AG10803 (cell line): ENCODE results near the gene TLX2.
A peak's percentile ranks its signal among the peaks of the same experiment; 100 is the strongest.

Experiments
- DNase-seq: peaks from one replicate; pipeline ENCODE4 v3.0.0; 2010; ENCODE audit warnings: low read depth
- H3K4me3 ChIP-seq: 2 replicates; pipeline ENCODE4 v1.5.1; 2011; ENCODE audit warnings: mild to moderate bottlenecking, low read length, control low read depth
- CTCF ChIP-seq: conservative IDR thresholded peaks from 2 replicates; pipeline ENCODE4 v1.5.1; 2011; ENCODE audit warnings: mild to moderate bottlenecking, low read length, control low read depth, inconsistent platforms

TLX2 gene

GRCh38 chr2:74507926-74508520, 6.2 kb upstream of the TLX2 start:
- peak; percentile 82 for DNase-seq
- peak overlapping the region; percentile 98 for H3K4me3 ChIP-seq
- no peak for TF ChIP-seq CTCF

- TF ChIP-seq CTCF = no peak
- no peak overlapping the region for H3K4me3 ChIP-seq
- DNase-seq = no peak
These were observed 4.0 kb upstream of the TLX2 start for GRCh38 chr2:74510272-74510671.

- peak; percentile 57 for DNase-seq
- H3K4me3 ChIP-seq = no peak overlapping the region
- no peak for TF ChIP-seq CTCF
These were observed 2.9 kb upstream of the TLX2 start for GRCh38 chr2:74511104-74511989.

GRCh38 chr2:74512744-74513604, 1.3 kb upstream of the TLX2 start:
- H3K4me3 ChIP-seq = no peak overlapping the region
- no peak for DNase-seq
- TF ChIP-seq CTCF = no peak

GRCh38 chr2:74513605-74514367, 464 bp upstream of the TLX2 start:
- DNase-seq = no peak
- H3K4me3 ChIP-seq = no peak overlapping the region
- no peak for TF ChIP-seq CTCF

- H3K4me3 ChIP-seq = no peak overlapping the region
- no peak for TF ChIP-seq CTCF
- no peak for DNase-seq
These were observed 1.2 kb downstream of the TLX2 start for GRCh38 chr2:74515271-74515980.
